K562 (cell line): ENCODE data around the gene FMOD. TPM values are rescaled to one million over a fixed set of nuclear protein-coding genes. Genes with fewer than 3 reads are reported as not detected.

ENCODE experiments used
- ATAC-seq: fragments of 200-7000 bp; cut with Tn5 transposase; 3 replicates; pipeline ENCODE4 v1.9.1; 2020; ENCODE audit warnings: moderate library complexity
- BruUV-seq: library from RNA; stranded (reverse); fragments of 400-500 nt; replicated peaks from 2 replicates; lab custom pipeline; 2021; lab: Mats Ljungman, UMichigan
- CTCF ChIA-PET: fragments of 300-600 bp; formaldehyde crosslinking; extraction: SDS; loops from one replicate; lab custom pipeline; 2021; ENCODE audit warnings: low intra/inter-chr PET ratio; lab: Yijun Ruan, JAX
- POLR2A ChIA-PET: fragments of 300-600, 350-650 bp; sonication (Branson Sonifier 250); formaldehyde crosslinking; extraction: SDS; loops from one replicate; lab custom pipeline; 2021; ENCODE audit warnings: antibody characterized with exemption, inconsistent platforms; lab: Yijun Ruan, JAX
- DNase-seq, 4 experiments: peaks; one replicate each; pipeline versions ENCODE4 v3.0.0 to v3.0.0-alpha.2; 2011 to 2018; ENCODE audit warnings: low spot score in 3 of 4, mixed read lengths in 3 of 4; ENCODE audit errors: extremely low read depth in 1 of 4
- FAIRE-seq: peaks from 2 replicates; lab custom pipeline; 2011; peaks lifted over from hg19 to GRCh38; lab: Jason Lieb, UNC
- H2AFZ ChIP-seq: 2 replicates; pipeline ENCODE4 v1.6.0; 2011; ENCODE audit warnings: low read depth, low read length, control low read depth, inconsistent platforms
- H3K27ac ChIP-seq: fragments of 200-600 bp; 3 replicates; pipeline ENCODE4 v1.8.0; 2011; ENCODE audit warnings: low read depth, mild to moderate bottlenecking, control low read depth, inconsistent platforms, low read length, moderate library complexity, mixed read lengths; ENCODE audit errors: extremely low read depth
- H3K27me3 ChIP-seq, 2 experiments: fragments of 300-600 bp in 1 of 2; 2 replicates in 1 of 2; 3 replicates in 1 of 2; pipeline versions ENCODE4 v1.6.0 to v1.8.0; 2011; ENCODE audit warnings: inconsistent platforms in 2 of 2, low read length in 2 of 2, mild to moderate bottlenecking in 1 of 2, mixed read lengths in 1 of 2, moderate library complexity in 1 of 2; ENCODE audit not compliant: control insufficient read depth in 2 of 2, insufficient read depth in 2 of 2
- H3K36me3 ChIP-seq: fragments of 300-600 bp; 3 replicates; pipeline ENCODE4 v1.8.0; 2011; ENCODE audit warnings: mild to moderate bottlenecking, low read length, inconsistent platforms; ENCODE audit not compliant: control insufficient read depth, insufficient read depth
- H3K4me1 ChIP-seq, 2 experiments: fragments of 200-600 bp in 1 of 2; replicated peaks in 1 of 2; 2 replicates in 1 of 2; 3 replicates in 1 of 2; pipeline versions ENCODE4 v1.5.1 to v1.8.0; 2011; ENCODE audit warnings: inconsistent platforms in 2 of 2, low read length in 2 of 2, mild to moderate bottlenecking in 1 of 2, mixed read lengths in 1 of 2, moderate library complexity in 1 of 2; ENCODE audit not compliant: control insufficient read depth in 2 of 2, insufficient read depth in 2 of 2
- H3K4me2 ChIP-seq: 2 replicates; pipeline ENCODE4 v1.6.1; 2011; ENCODE audit warnings: low read length, control low read depth, inconsistent platforms, mixed read lengths; ENCODE audit not compliant: insufficient read depth
- H3K4me3 ChIP-seq: fragments of 200-600 bp; sonication (generic), shearing (Covaris generic); 2 replicates; pipeline ENCODE4 v1.5.1; 2016; ENCODE audit warnings: control low read depth, inconsistent platforms
- H3K79me2 ChIP-seq: fragments of 200-600 bp; 3 replicates; pipeline ENCODE4 v1.8.0; 2011; ENCODE audit warnings: low read length, inconsistent platforms; ENCODE audit not compliant: control insufficient read depth, insufficient read depth
- H3K9ac ChIP-seq, 2 experiments: 2 replicates each; pipeline versions ENCODE4 v1.6.0 to v1.6.1; 2011; ENCODE audit warnings: low read depth in 2 of 2, low read length in 2 of 2, control low read depth in 1 of 2, inconsistent platforms in 1 of 2, mild to moderate bottlenecking in 1 of 2, mixed read lengths in 1 of 2; ENCODE audit not compliant: insufficient read depth in 1 of 2
- H3K9me1 ChIP-seq: one replicate; pipeline ENCODE4 v1.6.0; 2011; ENCODE audit warnings: inconsistent platforms, mild to moderate bottlenecking, low read length, moderate library complexity; ENCODE audit not compliant: control insufficient read depth, insufficient read depth
- H3K9me3 ChIP-seq: replicated peaks from 2 replicates; pipeline ENCODE4 v1.5.1; 2011; ENCODE audit warnings: low read depth, low read length, inconsistent platforms; ENCODE audit not compliant: control insufficient read depth, insufficient read depth
- H4K20me1 ChIP-seq: replicated peaks from 2 replicates; pipeline ENCODE4 v1.6.1; 2011; ENCODE audit warnings: low read length, inconsistent platforms, mixed read lengths; ENCODE audit not compliant: control insufficient read depth, insufficient read depth
- CHD2 ChIP-seq: IDR thresholded peaks from 2 replicates; pipeline ENCODE4 v1.6.1; 2011; ENCODE audit warnings: low read depth, low read length
- HDAC2 ChIP-seq: fragments of 450-650 bp; IDR thresholded peaks from 2 replicates; pipeline ENCODE4 v1.6.1; 2016; ENCODE audit warnings: mild to moderate bottlenecking
- NR3C1 ChIP-seq: sonication (generic); formaldehyde crosslinking; IDR thresholded peaks from 2 replicates; pipeline ENCODE4 v1.8.1; 2022; ENCODE audit warnings: missing genetic modification reagents
- POLR2AphosphoS5 ChIP-seq: IDR thresholded peaks from 2 replicates; pipeline ENCODE4 v1.6.1; 2011; ENCODE audit warnings: mild to moderate bottlenecking, low read depth, low read length, moderate library complexity; ENCODE audit not compliant: control insufficient read depth, insufficient read depth
- SMARCB1 ChIP-seq: IDR thresholded peaks from 2 replicates; pipeline ENCODE4 v1.6.1; 2011; ENCODE audit warnings: improper control_type of control experiment, low read depth; ENCODE audit not compliant: insufficient read length
- ZBTB17 ChIP-seq: fragments of 450-650 bp; formaldehyde crosslinking; IDR thresholded peaks from 2 replicates; pipeline ENCODE4 v1.4.0; 2020; ENCODE audit warnings: mild to moderate bottlenecking
- WGBS: fragments of 100-300 bp; shearing (Covaris generic); methylation state at CpG from one replicate; pipeline ENCODE4 v1.1.6; 2016; ENCODE audit warnings: low coverage, mixed read lengths; ENCODE audit not compliant: insufficient coverage; ENCODE audit errors: missing lambda C conversion rate; 5-methylcytosine and 5-hydroxymethylcytosine counted together
- in situ Hi-C: fragments of 300-500 bp; cut with MboI; formaldehyde crosslinking; loops from 4 replicates; pipeline ENCODE4 v1.15.0; 2018; ENCODE audit warnings: inconsistent platforms, mixed read lengths
- intact Hi-C: fragments of 100-400 bp; cut with micrococcal nuclease; formaldehyde crosslinking; loops from 2 replicates; pipeline ENCODE4 v1.14.2; 2022
- polyA plus RNA-seq, 8 experiments: library from polyadenylated mRNA; depleted of rRNA in 4 of 8; stranded (reverse) in 5 of 8; unstranded in 3 of 8; fragments of >200 nt; fragmentation: Nextera tagmentation in 2 of 8; fragmentation: Illumina TruSeq in 1 of 8; extraction: Ambion mirVana in 2 of 8; extraction: Trizol in 1 of 8; gene quantifications; 2 replicates each; pipeline versions ENCODE4 v1.2.1 to v1.2.3, GENCODE V29; 2011 to 2014; ENCODE audit warnings: inconsistent platforms in 1 of 8, missing spikeins in 1 of 8
- total RNA-seq, 7 experiments: library from RNA; depleted of rRNA in 6 of 7; stranded (reverse); fragments of >200 nt in 6 of 7; fragmentation: Illumina TruSeq in 2 of 7; extraction: Trizol in 2 of 7; gene quantifications; 2 replicates each; pipeline versions ENCODE4 v1.2.1 to v1.2.3, GENCODE V29; 2011 to 2021; ENCODE audit warnings: low replicate concordance in 1 of 7
- TF ChIP-seq, protein P1 (sequence below): fragments of 250-450 bp; sonication (Bioruptor Pico); IDR thresholded peaks from 2 replicates; pipeline ENCODE4 v1.8.0; 2022; ENCODE audit warnings: moderate library complexity, mild to moderate bottlenecking, inconsistent platforms

Gene FMOD
- total and polyA plus RNA-seq, 9 of the 15 experiments (the other 6 are each of a cell fraction or from before 2014, with no cell fraction given), result 0.03 to 0.13 (median 0.03) TPM; not detected in 6

DNA sequence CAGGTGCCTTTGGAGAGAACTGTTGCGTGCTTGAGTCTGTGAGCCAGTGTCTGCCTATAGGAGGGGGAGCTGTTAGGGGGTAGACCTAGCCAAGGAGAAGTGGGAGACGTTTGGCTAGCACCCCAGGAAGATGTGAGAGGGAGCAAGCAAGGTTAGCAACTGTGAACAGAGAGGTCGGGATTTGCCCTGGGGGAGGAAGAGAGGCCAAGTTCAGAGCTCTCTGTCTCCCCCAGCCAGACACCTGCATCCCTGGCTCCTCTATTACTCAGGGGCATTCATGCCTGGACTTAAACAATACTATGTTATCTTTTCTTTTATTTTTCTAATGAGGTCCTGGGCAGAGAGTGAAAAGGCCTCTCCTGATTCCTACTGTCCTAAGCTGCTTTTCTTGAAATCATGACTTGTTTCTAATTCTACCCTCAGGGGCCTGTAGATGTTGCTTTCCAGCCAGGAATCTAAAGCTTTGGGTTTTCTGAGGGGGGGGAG is 43.2 kb downstream of the FMOD start:
- Histone ChIP-seq H2AFZ (no peak overlapping the region), H3K4me1 (peaks cover 57 to 70% of the 10 kb centered on the region in 2 experiments), H4K20me1 (peaks cover 32% of the 10 kb centered on the region), H3K79me2 (peaks cover 26% of the 10 kb centered on the region; the same call in 2 of the 3 replicates), H3K27me3 (no peaks in the 10 kb centered on the region), H3K27ac (no peak overlapping the region), H3K4me3 (no peak overlapping the region), H3K9me1 (no peaks in the 10 kb centered on the region), H3K9ac (no peak overlapping the region), H3K36me3 (peaks cover 11% of the 10 kb centered on the region)
- in situ Hi-C loops, result no loop called here
- DNase-seq (no peak), ATAC-seq (no peak)
- intact Hi-C loops, result no loop called here
- CTCF ChIA-PET, result no interaction called here
- WGBS, result 65% methylated on average over 3 of the region's 3 CpGs
- TF ChIP-seq POLR2AphosphoS5, result peak; percentile 27; the same call in 1 of the 2 replicates
- no peak for TF ChIP-seq ZBTB17 (CRISPR knock-in tag)
- no peak for TF ChIP-seq NR3C1 (CRISPR knock-in tag)
- TF ChIP-seq HDAC2, result no peak
- no peak for TF ChIP-seq CHD2
- TF ChIP-seq, protein P1, sequence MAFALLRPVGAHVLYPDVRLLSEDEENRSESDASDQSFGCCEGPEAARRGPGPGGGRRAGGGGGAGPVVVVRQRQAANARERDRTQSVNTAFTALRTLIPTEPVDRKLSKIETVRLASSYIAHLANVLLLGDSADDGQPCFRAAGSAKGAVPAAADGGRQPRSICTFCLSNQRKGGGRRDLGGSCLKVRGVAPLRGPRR, result 0 out of 2 replicates have a peak, but pooled peaks have one; percentile 17
- no peak for TF ChIP-seq SMARCB1
- TF ChIP-seq, all 486 proteins: peak for 2
- no peaks in the 10 kb centered on the region for H3K9me3 ChIP-seq
- H3K4me2 ChIP-seq, result 0 out of 2 replicates have a peak overlapping the region, but pooled peaks have one; percentile 33
- FAIRE-seq, result no peak
- BruUV-seq, result no TSS peak
- POLR2A ChIA-PET, result interaction anchor here (0.6 to 9.3 kb wide), 9 partner anchors 8 to 1612 kb away, joined by 3 to 117 read pairs (median 8); no protein-coding TSS in a partner anchor
